ENCODE measurements around the gene C5AR2. TPM values are rescaled to one million over a fixed set of nuclear protein-coding genes. Genes with fewer than 3 reads are reported as not detected.
"Not testable (repeated sequence)": the region's sequence is repeated elsewhere in the genome, so short reads cannot be mapped to it uniquely, and the experiment has no call there.

The C5AR2 gene
- total RNA-seq, 1 donor from 2014 or later = not detected

GRCh38 chr19:47379381-47379938 is 47.5 kb downstream of the C5AR2 start:
- Mint-ChIP-seq H3K27me3 (no peaks in the 10 kb centered on the region), H3K9me3 (no peaks in the 10 kb centered on the region)

GRCh38 chr19:47380559-47380958 is 48.6 kb downstream of the C5AR2 start:
- peaks cover 8% of the 10 kb centered on the region for H3K36me3 Mint-ChIP-seq
- TF ChIP-seq CTCF (conservative IDR thresholded peaks at IDR 0.05) = no peak
- no peaks in the 10 kb centered on the region for H3K4me1 Mint-ChIP-seq (ENCODE audit: unreplicated experiment)
- DNase-seq (ENCODE audit: extremely low spot score, unreplicated experiment) = no peak
- H3K27ac Mint-ChIP-seq = no peak overlapping the region
- no peaks in the 10 kb centered on the region for H3K9me3 Mint-ChIP-seq
- H3K27me3 Mint-ChIP-seq = no peaks in the 10 kb centered on the region
- H3K4me3 Mint-ChIP-seq = no peak overlapping the region

More at GRCh38 chr19:47379381-47379938, 47.5 kb downstream of the C5AR2 start:
- Mint-ChIP-seq H3K27ac (no peak overlapping the region), H3K36me3 (peaks cover 8% of the 10 kb centered on the region), H3K4me3 (no peak overlapping the region), H3K4me1 (ENCODE audit: unreplicated experiment) (no peaks in the 10 kb centered on the region)
- no peak for DNase-seq (ENCODE audit: extremely low spot score, unreplicated experiment)
- no peak for TF ChIP-seq CTCF (conservative IDR thresholded peaks at IDR 0.05)

GRCh38 chr19:47381121-47381520 is 49.1 kb downstream of the C5AR2 start:
- H3K4me1 Mint-ChIP-seq (ENCODE audit: unreplicated experiment) = no peaks in the 10 kb centered on the region
- no peak for DNase-seq (ENCODE audit: extremely low spot score, unreplicated experiment)
- TF ChIP-seq CTCF (conservative IDR thresholded peaks at IDR 0.05) = no peak
- peaks cover 8% of the 10 kb centered on the region for H3K36me3 Mint-ChIP-seq
- no peak overlapping the region for H3K27ac Mint-ChIP-seq
- no peak overlapping the region for H3K4me3 Mint-ChIP-seq
- H3K9me3 Mint-ChIP-seq = no peaks in the 10 kb centered on the region
- no peaks in the 10 kb centered on the region for H3K27me3 Mint-ChIP-seq

- Mint-ChIP-seq H3K4me1 (ENCODE audit: unreplicated experiment) (no peaks in the 10 kb centered on the region), H3K36me3 (peaks cover 8% of the 10 kb centered on the region), H3K4me3 (no peak overlapping the region), H3K9me3 (no peaks in the 10 kb centered on the region), H3K27me3 (no peaks in the 10 kb centered on the region), H3K27ac (no peak overlapping the region)
- TF ChIP-seq CTCF (conservative IDR thresholded peaks at IDR 0.05) = no peak
- DNase-seq (ENCODE audit: extremely low spot score, unreplicated experiment) = no peak
Measured at GRCh38 chr19:47381653-47382279, 49.8 kb downstream of the C5AR2 start.

- DNase-seq (ENCODE audit: extremely low spot score, unreplicated experiment); H3K4me1 Mint-ChIP-seq (ENCODE audit: unreplicated experiment); H3K4me3 Mint-ChIP-seq; H3K27me3 Mint-ChIP-seq; H3K27ac Mint-ChIP-seq; H3K36me3 Mint-ChIP-seq; H3K9me3 Mint-ChIP-seq: not testable (repeated sequence)
Measured at GRCh38 chr19:47383890-47384289, 51.9 kb downstream of the C5AR2 start.

GRCh38 chr19:47384533-47384932 is 52.6 kb downstream of the C5AR2 start:
- H3K27me3 Mint-ChIP-seq, H3K4me3 Mint-ChIP-seq: not testable (repeated sequence)

GRCh38 chr19:47386582-47386981 is 54.6 kb downstream of the C5AR2 start:
- not testable (repeated sequence) for H3K36me3 Mint-ChIP-seq; DNase-seq (ENCODE audit: extremely low spot score, unreplicated experiment); H3K4me3 Mint-ChIP-seq; H3K27me3 Mint-ChIP-seq; H3K4me1 Mint-ChIP-seq (ENCODE audit: unreplicated experiment); H3K27ac Mint-ChIP-seq; H3K9me3 Mint-ChIP-seq

More at GRCh38 chr19:47384533-47384932, 52.6 kb downstream of the C5AR2 start:
- not testable (repeated sequence) for H3K9me3 Mint-ChIP-seq; DNase-seq (ENCODE audit: extremely low spot score, unreplicated experiment); H3K27ac Mint-ChIP-seq; H3K36me3 Mint-ChIP-seq; H3K4me1 Mint-ChIP-seq (ENCODE audit: unreplicated experiment)

- not testable (repeated sequence) for H3K4me1 Mint-ChIP-seq (ENCODE audit: unreplicated experiment); H3K4me3 Mint-ChIP-seq; H3K9me3 Mint-ChIP-seq; H3K36me3 Mint-ChIP-seq; H3K27me3 Mint-ChIP-seq; DNase-seq (ENCODE audit: extremely low spot score, unreplicated experiment); H3K27ac Mint-ChIP-seq
Measured at GRCh38 chr19:47387623-47388022, 55.6 kb downstream of the C5AR2 start.

- H3K27me3 Mint-ChIP-seq = peaks cover 15% of the 10 kb centered on the region
- not testable (repeated sequence) for H3K9me3 Mint-ChIP-seq; H3K27ac Mint-ChIP-seq; H3K4me1 Mint-ChIP-seq (ENCODE audit: unreplicated experiment); DNase-seq (ENCODE audit: extremely low spot score, unreplicated experiment); H3K36me3 Mint-ChIP-seq; H3K4me3 Mint-ChIP-seq
Measured at GRCh38 chr19:47388721-47389120, 56.7 kb downstream of the C5AR2 start.
